ENCODE measurements around the gene RNPS1.

The RNPS1 gene

DNA sequence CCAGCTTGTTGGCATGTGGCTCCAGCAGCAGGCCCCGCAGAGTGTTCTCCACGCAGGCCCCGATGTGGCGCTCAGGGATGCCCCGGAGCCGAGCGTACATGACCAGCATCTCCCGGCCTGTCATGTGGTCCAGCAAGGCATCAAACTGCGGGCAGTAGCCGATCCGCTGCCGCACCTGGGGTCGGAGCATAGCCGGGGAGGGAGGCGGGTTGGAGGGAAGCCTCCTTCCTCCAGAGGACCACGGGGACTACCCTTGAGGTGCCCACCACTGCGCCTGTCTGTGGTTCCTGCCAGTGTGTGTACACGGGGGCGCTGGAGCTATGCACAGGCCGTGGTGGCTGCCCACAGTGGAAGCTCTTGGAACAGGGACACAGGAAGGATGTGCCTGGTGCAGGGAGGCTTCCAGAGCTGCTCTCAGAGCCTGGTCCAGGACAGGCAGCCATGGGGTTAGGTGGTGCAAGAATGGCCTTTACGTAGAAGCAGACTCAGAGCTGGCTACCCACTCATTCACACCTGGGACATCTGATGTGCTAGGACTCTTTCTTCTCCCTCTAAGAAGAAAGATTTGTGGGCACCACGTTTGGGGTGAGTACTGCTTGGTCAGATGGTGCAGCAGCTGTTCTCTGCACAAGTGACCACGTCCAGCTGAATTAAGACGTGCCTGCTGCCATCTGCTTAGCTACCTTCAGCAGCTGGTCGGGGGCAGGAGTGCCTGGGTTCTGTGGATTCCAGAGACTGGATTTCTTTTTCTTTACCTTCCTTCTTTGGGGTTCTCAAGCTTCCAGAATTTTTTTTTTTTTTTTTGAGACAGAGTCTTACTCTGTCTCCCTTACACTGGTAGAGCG is 11.3 kb upstream of the RNPS1 start:
- TF ChIP-seq MYC (IDR thresholded peaks at IDR 0.05; ENCODE audit: low read depth, low read length) (no peak), POLR2A (IDR thresholded peaks at IDR 0.05; ENCODE audit: extremely low read depth, insufficient read length) (no peak)
- TF ChIP-seq, protein P1, sequence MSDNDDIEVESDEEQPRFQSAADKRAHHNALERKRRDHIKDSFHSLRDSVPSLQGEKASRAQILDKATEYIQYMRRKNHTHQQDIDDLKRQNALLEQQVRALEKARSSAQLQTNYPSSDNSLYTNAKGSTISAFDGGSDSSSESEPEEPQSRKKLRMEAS (IDR thresholded peaks at IDR 0.05; ENCODE audit: low read depth, low read length): no peak
- TF ChIP-seq, protein P2, sequence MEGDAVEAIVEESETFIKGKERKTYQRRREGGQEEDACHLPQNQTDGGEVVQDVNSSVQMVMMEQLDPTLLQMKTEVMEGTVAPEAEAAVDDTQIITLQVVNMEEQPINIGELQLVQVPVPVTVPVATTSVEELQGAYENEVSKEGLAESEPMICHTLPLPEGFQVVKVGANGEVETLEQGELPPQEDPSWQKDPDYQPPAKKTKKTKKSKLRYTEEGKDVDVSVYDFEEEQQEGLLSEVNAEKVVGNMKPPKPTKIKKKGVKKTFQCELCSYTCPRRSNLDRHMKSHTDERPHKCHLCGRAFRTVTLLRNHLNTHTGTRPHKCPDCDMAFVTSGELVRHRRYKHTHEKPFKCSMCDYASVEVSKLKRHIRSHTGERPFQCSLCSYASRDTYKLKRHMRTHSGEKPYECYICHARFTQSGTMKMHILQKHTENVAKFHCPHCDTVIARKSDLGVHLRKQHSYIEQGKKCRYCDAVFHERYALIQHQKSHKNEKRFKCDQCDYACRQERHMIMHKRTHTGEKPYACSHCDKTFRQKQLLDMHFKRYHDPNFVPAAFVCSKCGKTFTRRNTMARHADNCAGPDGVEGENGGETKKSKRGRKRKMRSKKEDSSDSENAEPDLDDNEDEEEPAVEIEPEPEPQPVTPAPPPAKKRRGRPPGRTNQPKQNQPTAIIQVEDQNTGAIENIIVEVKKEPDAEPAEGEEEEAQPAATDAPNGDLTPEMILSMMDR (IDR thresholded peaks at IDR 0.05; ENCODE audit: low read depth, low read length): no peak
- DNase-seq (ENCODE audit: low read depth): no peak
- H3K4me3 ChIP-seq (ENCODE audit: low read depth, low read length): no peak overlapping the region

DNA sequence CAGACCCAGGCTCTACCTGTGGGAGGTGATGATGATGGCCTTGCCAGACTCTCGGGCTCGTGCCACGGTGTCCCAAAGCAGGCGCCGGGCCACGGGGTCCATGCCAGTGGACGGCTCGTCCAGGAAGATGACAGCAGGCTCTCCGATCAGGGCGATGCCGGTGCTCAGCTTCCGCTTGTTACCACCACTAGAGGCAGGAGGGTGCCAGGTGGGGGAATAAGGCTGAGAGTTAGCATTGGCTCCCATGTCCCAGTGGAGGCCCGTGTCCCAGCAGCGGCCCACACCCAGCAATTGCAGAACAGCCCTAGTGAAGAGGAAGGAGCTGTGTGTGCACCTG is 10.3 kb upstream of the RNPS1 start:
- TF ChIP-seq, protein P2 (IDR thresholded peaks at IDR 0.05; ENCODE audit: low read depth, low read length): peak; percentile 3
- TF ChIP-seq MYC (IDR thresholded peaks at IDR 0.05; ENCODE audit: low read depth, low read length): no peak
- no peak for DNase-seq (ENCODE audit: low read depth)
- no peak overlapping the region for H3K4me3 ChIP-seq (ENCODE audit: low read depth, low read length)

DNA sequence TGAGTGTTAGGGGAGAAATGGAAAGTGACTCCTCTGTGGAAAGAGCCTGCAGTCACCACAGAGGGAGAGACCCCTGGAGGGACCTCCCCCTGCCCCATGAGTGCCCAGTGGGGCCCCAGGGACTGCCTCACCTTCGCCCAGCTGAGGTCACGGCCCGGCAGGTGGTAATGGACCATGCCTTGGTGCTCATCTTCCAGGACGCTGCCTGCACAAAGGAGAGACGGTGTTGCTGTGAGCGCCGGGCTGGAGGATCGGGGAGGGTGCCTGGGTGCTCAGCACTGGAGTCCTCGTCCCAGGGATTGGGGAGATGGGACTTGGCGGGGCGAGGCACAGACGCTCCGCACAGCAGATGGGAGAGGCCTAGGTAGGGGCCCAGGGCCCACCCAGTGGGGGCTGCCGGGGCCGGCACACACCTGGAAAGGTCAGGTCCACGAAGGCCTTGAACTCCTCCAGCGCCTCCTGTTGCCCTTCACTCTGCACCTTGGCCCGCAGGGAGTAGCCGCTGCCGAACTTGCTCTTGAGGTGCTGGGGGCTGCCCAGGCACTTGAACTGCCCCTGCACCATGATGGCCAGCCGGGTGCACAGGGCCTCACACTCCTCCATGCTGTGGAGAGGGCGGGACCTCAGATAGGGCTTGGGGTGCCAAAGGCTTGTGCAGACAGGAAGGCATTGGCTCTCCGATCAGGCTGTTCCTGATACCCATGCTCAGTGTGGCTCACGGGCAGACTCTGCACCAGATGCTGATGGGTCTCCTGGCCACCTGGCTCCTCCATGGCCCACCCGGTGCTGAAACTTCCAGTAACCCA is 9.7 kb upstream of the RNPS1 start:
- no peak for DNase-seq (ENCODE audit: low read depth)
- no peak overlapping the region for H3K4me3 ChIP-seq (ENCODE audit: low read depth, low read length)
- TF ChIP-seq, protein P2 (IDR thresholded peaks at IDR 0.05; ENCODE audit: low read depth, low read length): no peak
- TF ChIP-seq POLR2A (IDR thresholded peaks at IDR 0.05; ENCODE audit: extremely low read depth, insufficient read length) (no peak), MYC (IDR thresholded peaks at IDR 0.05; ENCODE audit: low read depth, low read length) (no peak)
- TF ChIP-seq, protein P1 (IDR thresholded peaks at IDR 0.05; ENCODE audit: low read depth, low read length): no peak

DNA sequence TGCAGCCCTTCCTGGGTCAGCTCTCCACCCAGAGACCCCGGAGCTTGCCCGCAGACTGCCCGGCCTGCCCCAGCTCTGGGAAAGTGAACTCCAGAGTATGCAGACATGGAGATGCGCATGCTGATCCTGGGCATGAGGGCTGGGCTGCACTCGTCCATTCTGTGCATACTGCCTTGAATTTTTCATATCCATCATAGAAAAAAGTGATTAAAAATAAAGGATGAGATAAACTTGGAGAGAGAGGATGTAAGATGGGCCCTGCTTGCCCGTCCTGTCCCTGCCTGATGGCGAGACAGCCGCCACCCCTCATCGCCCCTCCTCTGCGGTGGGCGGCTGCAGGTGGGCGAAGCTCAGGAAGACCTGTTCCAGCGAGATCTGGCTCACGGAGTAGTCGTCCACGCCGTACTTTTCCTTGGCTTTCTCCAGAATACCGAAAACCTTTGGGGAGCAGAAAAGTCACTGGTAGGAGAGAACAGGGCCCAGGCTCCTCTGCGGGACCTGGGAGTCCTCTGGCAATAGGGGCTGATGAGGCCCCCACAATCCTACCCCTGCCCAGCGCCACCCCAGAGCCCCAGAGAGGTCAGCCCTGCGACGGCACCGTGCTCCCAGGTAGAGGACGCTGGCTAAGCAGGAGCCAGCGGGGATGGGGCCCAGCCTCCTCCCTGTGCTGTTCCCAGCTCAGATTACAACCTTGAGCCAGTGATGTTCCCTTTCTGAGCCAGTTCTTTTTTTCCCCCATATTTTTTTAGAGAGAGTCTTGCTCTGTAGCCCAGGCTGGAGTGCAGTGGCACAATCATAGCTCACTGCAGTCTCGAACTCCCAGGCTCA is 8.7 kb upstream of the RNPS1 start:
- DNase-seq (ENCODE audit: low read depth): no peak
- H3K4me3 ChIP-seq (ENCODE audit: low read depth, low read length): no peak overlapping the region
- no peak for TF ChIP-seq POLR2A (IDR thresholded peaks at IDR 0.05; ENCODE audit: extremely low read depth, insufficient read length)
- TF ChIP-seq, protein P2 (IDR thresholded peaks at IDR 0.05; ENCODE audit: low read depth, low read length): no peak
- TF ChIP-seq, protein P1 (IDR thresholded peaks at IDR 0.05; ENCODE audit: low read depth, low read length): no peak
- no peak for TF ChIP-seq MYC (IDR thresholded peaks at IDR 0.05; ENCODE audit: low read depth, low read length)

DNA sequence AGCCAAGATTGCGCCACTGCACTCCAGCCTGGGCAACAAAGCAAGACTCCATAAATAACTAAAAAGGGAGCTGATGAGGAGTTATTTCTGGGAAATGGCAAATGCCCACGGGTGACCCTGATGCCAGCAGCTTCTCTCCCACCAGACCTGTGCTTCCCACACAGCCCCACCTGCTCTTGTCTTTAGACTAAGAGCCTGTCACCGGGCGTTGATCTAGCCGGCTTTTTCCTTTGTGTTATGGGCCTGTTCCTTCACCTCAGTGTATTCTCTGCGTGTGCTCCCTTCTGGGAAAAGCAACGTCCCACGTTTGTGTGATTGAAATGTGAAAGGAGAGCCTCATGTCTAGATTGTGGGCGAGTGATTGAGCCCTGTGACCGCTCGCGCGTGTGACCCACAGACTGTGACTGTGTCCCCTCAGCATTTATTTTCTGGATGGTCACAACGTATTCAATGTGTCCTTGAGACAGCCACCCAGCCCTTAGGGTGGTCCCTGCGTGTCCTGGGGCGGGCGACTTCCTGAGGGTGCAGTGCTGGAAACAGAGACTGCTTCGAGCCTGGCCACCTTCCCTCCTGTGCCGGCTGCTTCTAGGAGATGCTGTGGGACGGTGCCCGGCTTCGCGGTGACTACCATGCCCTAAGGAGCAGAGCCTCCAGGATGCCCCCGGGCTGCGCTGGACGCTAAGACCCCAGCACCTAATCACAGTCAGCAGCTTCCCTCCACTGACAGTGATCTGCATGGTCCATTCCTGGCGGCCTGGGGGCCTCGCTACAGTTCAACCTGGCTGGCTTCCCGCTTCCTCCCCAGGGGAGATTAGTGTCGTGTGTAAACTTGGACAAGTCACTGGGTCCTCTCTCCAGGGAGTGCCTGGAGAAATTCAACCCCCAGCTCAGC is 7.8 kb upstream of the RNPS1 start:
- no peak overlapping the region for H3K4me3 ChIP-seq (ENCODE audit: low read depth, low read length)
- no peak for DNase-seq (ENCODE audit: low read depth)
- TF ChIP-seq MYC (IDR thresholded peaks at IDR 0.05; ENCODE audit: low read depth, low read length) (no peak), POLR2A (IDR thresholded peaks at IDR 0.05; ENCODE audit: extremely low read depth, insufficient read length) (no peak)
- TF ChIP-seq, protein P1 (IDR thresholded peaks at IDR 0.05; ENCODE audit: low read depth, low read length): no peak
- TF ChIP-seq, protein P2 (IDR thresholded peaks at IDR 0.05; ENCODE audit: low read depth, low read length): no peak

Data from NB4 (cell line).